Mesothelial cell of epicardium (in vitro differentiated cells): ENCODE measurements around the gene CRYGC. TPM values are rescaled to one million over a fixed set of nuclear protein-coding genes. Genes with fewer than 3 reads are reported as not detected.

ENCODE experiments used
- DNase-seq, 2 experiments: peaks; one replicate each; pipeline ENCODE4 v3.0.0; 2021; ENCODE audit warnings: low spot score in 2 of 2; ENCODE audit not compliant: unreplicated experiment in 2 of 2
- H3K27ac Mint-ChIP-seq: 2 replicates; pipeline ENCODE4 v1.8.0; 2021; ENCODE audit warnings: mixed read lengths
- H3K27me3 Mint-ChIP-seq: 2 replicates; pipeline ENCODE4 v1.8.0; 2021; ENCODE audit warnings: low read depth, mixed read lengths
- H3K36me3 Mint-ChIP-seq: 2 replicates; pipeline ENCODE4 v1.8.0; 2021; ENCODE audit warnings: mixed read lengths
- H3K4me1 Mint-ChIP-seq: 2 replicates; pipeline ENCODE4 v1.8.0; 2021; ENCODE audit warnings: mixed read lengths
- H3K4me3 Mint-ChIP-seq: 2 replicates; pipeline ENCODE4 v1.8.0; 2021; ENCODE audit warnings: mild to moderate bottlenecking, moderate library complexity, mixed read lengths
- H3K9me3 Mint-ChIP-seq: 2 replicates; pipeline ENCODE4 v1.8.0; 2021; ENCODE audit warnings: mixed read lengths
- total RNA-seq: library from RNA; stranded (reverse); gene quantifications from 3 replicates; pipeline ENCODE4 v1.2.1, GENCODE V29; 2021
- TF ChIP-seq, protein P1 (sequence below): fragments of 200-600 bp; sonication (generic); IDR thresholded peaks from one replicate; pipeline ENCODE4 v1.5.0; 2021; ENCODE audit warnings: antibody characterized with exemption; ENCODE audit not compliant: unreplicated experiment

Gene CRYGC, protein sequence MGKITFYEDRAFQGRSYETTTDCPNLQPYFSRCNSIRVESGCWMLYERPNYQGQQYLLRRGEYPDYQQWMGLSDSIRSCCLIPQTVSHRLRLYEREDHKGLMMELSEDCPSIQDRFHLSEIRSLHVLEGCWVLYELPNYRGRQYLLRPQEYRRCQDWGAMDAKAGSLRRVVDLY
- not detected in 3 replicates for total RNA-seq

DNA sequence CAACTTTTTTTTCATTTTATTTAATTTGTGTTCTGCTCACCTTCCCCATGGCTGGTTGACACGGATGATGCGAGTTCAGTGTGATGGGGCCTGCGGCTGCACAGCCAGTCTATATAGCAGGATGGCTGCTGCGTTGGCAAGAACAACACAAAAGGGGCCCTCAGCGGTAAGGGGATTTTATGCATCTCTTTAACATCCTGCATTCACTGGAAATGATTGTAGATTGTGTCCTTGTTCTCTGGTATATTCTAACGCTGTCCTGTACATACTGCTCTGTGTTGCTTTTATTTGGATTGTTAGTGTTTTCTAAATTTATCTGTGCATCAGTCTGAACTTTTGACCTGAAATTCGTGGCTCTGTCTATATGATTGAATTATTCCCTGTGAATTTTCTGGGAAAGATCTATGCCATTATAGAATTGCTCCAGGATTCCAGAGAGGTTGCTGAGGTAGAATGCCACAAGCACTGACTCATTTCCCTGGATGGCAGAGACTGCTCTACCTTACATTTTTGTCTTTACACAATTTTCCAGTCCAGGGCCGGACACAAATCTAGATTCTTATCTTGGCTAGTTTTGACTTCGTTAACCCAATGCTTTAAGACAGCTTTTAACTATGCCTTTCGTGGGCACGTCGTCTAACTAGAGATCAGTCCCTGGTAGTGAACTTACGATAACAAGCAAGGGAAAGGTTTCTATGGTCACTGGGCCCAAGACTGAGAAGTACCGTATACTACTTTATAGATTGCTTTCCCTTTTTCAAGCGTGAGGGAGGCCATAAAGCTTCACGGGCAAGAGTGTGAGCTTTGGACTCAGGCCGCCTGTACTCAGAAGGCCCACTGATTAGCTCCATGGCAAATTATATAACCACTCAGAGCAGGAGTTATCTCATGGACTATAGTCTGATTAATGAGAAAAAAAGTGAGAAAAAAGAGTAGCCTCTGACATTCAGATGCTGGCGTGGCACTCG, at the start of gene CRYGC:
TSS of gene CRYGC (minus strand) at position 85 of the 968 bp plus-strand sequence. CDS start at position 49, 36 bp downstream.
- Mint-ChIP-seq H3K27me3 (no peaks in the 10 kb centered on the region), H3K36me3 (no peaks in the 10 kb centered on the region), H3K27ac (peak within 1 kb of the TSS; percentile 58), H3K9me3 (no peaks in the 10 kb centered on the region), H3K4me3 (no peak within 1 kb of the TSS), H3K4me1 (peaks cover 24% of the 10 kb centered on the region)
- no peak for DNase-seq
- TF ChIP-seq, protein P1, sequence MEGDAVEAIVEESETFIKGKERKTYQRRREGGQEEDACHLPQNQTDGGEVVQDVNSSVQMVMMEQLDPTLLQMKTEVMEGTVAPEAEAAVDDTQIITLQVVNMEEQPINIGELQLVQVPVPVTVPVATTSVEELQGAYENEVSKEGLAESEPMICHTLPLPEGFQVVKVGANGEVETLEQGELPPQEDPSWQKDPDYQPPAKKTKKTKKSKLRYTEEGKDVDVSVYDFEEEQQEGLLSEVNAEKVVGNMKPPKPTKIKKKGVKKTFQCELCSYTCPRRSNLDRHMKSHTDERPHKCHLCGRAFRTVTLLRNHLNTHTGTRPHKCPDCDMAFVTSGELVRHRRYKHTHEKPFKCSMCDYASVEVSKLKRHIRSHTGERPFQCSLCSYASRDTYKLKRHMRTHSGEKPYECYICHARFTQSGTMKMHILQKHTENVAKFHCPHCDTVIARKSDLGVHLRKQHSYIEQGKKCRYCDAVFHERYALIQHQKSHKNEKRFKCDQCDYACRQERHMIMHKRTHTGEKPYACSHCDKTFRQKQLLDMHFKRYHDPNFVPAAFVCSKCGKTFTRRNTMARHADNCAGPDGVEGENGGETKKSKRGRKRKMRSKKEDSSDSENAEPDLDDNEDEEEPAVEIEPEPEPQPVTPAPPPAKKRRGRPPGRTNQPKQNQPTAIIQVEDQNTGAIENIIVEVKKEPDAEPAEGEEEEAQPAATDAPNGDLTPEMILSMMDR: no peak

DNA sequence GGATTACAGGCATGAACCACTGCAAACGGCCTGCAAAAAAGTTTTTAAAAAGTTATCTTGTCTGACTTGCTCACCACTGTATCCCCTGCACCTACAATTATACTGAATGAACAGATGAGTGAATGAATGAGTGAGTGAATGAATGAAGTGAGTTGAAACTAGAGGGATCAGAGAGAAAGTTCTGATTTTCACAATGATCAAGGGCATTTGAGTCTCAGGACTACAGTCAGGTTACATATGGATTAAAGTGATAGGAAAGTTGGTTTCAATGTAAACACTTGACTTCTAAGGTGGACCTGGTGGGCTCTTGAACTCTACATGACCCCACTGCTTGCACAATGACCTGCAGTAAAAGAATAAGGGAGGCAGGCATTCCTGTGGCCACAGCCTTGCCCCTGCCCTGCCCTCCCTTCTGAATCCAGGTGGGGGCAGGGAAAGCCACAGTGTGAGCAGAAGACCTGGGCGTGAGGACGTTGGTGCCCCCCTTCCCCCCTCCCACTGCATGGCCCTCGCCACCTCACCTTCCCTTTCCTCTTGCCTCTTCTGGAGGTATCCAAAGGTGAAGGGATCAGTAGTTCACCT, 49.5 kb upstream of the CRYGC start:
- Mint-ChIP-seq H3K36me3 (no peaks in the 10 kb centered on the region), H3K27ac (no peak overlapping the region)

DNA sequence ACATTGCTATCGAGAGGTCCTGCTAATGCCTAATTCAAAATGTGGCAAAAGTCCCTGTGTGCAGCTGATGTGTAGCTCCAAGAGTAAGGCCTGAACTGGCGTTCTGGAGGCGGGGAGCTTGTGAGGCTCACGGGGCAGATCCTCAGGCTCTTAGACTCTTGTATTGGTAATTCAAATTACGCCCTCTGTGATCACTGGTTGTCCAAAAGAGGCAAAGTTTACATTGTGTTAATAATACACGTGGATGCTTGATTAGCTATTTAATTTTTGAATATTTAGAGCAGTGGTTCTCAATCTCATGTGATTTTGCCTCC, 46.2 kb upstream of the CRYGC start:
- no peak overlapping the region for H3K4me3 Mint-ChIP-seq
- no peak overlapping the region for H3K27ac Mint-ChIP-seq
- no peak for DNase-seq
- peaks cover 7% of the 10 kb centered on the region for H3K4me1 Mint-ChIP-seq
- no peaks in the 10 kb centered on the region for H3K27me3 Mint-ChIP-seq
- H3K36me3 Mint-ChIP-seq: no peaks in the 10 kb centered on the region
- H3K9me3 Mint-ChIP-seq: no peaks in the 10 kb centered on the region
- TF ChIP-seq, protein P1: no peak

More for the DNA sequence above, 49.5 kb upstream of the CRYGC start:
- DNase-seq: no peak
- peaks cover 16% of the 10 kb centered on the region for H3K4me1 Mint-ChIP-seq
- TF ChIP-seq, protein P1: no peak
- no peaks in the 10 kb centered on the region for H3K9me3 Mint-ChIP-seq
- H3K27me3 Mint-ChIP-seq: peaks cover 4% of the 10 kb centered on the region
- no peak overlapping the region for H3K4me3 Mint-ChIP-seq

DNA sequence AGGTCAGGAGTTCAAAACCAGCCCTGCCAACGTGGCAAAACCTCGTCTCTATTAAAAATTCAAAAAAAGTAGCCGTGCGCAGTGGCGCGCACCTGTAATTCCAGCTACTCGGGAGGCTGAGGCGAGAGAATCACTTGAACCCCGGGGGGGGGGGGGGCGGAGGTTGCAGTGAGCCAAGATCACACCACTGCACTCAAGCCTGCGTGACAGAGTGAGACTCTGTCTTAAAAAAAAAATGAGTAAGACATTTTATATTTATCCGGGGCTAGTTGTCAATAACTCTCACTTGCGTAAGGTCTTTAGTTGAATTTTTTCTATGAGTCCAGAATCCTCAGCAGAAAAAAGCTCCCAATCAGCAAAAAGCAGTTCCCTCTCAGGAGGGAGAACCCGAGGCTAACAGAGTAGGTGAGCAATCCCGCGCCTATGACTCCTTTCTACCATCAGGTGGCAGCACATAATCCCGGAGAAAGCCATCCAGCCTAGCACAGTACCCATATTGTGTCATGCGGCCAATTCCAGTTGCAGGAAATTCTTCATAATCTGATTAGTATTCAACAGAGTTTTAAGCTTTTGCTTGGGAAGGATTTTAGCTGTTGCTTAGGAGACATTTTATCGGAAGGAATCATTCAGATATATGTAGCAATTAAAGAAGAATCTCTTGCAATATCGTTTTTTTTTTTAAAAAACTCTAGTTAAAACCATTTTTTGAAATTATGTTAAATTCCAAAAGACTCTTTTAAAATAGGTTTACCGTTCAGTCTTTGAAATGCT, 45.6 kb upstream of the CRYGC start:
- Mint-ChIP-seq H3K27ac (no peak overlapping the region), H3K4me1 (peaks cover 7% of the 10 kb centered on the region), H3K27me3 (no peaks in the 10 kb centered on the region), H3K9me3 (no peaks in the 10 kb centered on the region), H3K36me3 (no peaks in the 10 kb centered on the region), H3K4me3 (no peak overlapping the region)
- TF ChIP-seq, protein P1: peak; percentile 78
- peak; percentile 29 to 73 for DNase-seq

DNA sequence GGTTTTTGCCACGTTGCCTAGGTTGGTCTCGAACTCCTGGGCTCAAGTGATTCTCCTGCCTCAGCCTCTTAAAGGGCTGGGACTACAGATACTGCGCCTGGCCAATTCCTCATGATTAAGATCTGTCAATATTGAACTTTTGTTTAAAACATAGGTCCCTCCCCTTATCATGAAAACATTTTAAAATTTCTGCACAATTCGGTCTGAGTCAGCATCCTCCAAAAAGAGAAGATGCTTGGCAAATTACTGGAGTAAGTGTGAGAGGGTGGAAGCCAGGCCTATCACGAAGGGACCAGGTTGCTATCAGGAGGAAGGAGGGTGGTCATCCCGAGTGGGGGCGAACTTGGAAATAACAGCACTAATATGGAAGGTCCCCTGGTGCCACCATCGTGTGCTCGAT, 44.5 kb upstream of the CRYGC start:
- TF ChIP-seq, protein P1: no peak
- no peak for DNase-seq
- Mint-ChIP-seq H3K27me3 (no peaks in the 10 kb centered on the region), H3K9me3 (no peaks in the 10 kb centered on the region), H3K27ac (no peak overlapping the region), H3K36me3 (no peaks in the 10 kb centered on the region), H3K4me1 (peaks cover 7% of the 10 kb centered on the region), H3K4me3 (no peak overlapping the region)
